Mucosa of rectum (tissue), 2 donors: ENCODE results near the gene STX16.

Experiments
- H3K27ac ChIP-seq, 2 donors: one replicate each; pipeline ENCODE4 v1.7.0; 2013; ENCODE audit warnings: inconsistent platforms in 2 of 2, low read depth in 2 of 2, low read length in 2 of 2
- H3K27me3 ChIP-seq, 2 donors: one replicate each; pipeline ENCODE4 v1.7.0; 2013; ENCODE audit warnings: low read length in 2 of 2; ENCODE audit not compliant: control insufficient read depth in 2 of 2, insufficient read depth in 2 of 2
- H3K36me3 ChIP-seq, 2 donors: one replicate each; pipeline ENCODE4 v1.7.0; 2013; ENCODE audit warnings: low read length in 2 of 2; ENCODE audit not compliant: control insufficient read depth in 2 of 2, insufficient read depth in 2 of 2
- H3K4me1 ChIP-seq, 2 donors: one replicate each; pipeline ENCODE4 v1.7.0; 2013; ENCODE audit warnings: low read length in 2 of 2, mild to moderate bottlenecking in 1 of 2; ENCODE audit not compliant: control insufficient read depth in 2 of 2, insufficient read depth in 2 of 2
- H3K4me3 ChIP-seq, 2 donors: one replicate each; pipeline ENCODE4 v1.7.0; 2013; ENCODE audit warnings: low read length in 2 of 2
- H3K9ac ChIP-seq, 2 donors: one replicate each; pipeline ENCODE4 v1.7.0; 2013; ENCODE audit warnings: low read length in 2 of 2, low read depth in 1 of 2, mild to moderate bottlenecking in 1 of 2
- H3K9me3 ChIP-seq, 2 donors: one replicate each; pipeline ENCODE4 v1.7.0; 2013; ENCODE audit warnings: low read length in 2 of 2; ENCODE audit not compliant: control insufficient read depth in 2 of 2
- donor health status: healthy.
- donor health status: Normal muscosa, but diverticular disease.

The STX16 gene

GRCh38 chr20:58690396-58691135 lies 39.5 kb downstream of the STX16 start:
- Histone ChIP-seq H3K4me1 (peaks cover 8 to 19% of the 10 kb centered on the region in 2 donors), H3K4me3 (no peak overlapping the region), H3K9ac (no peak overlapping the region), H3K27ac (no peak overlapping the region), H3K36me3 (peaks cover 0 to 9% of the 10 kb centered on the region in 2 donors), H3K27me3 (no peaks in the 10 kb centered on the region), H3K9me3 (no peaks in the 10 kb centered on the region)

- no peaks in the 10 kb centered on the region for H3K9me3 ChIP-seq
- H3K9ac ChIP-seq = peak overlapping the region; percentile 47 to 48
- peak overlapping the region; percentile 68 to 78 for H3K27ac ChIP-seq
- H3K27me3 ChIP-seq = no peaks in the 10 kb centered on the region
- peaks cover 8 to 19% of the 10 kb centered on the region in 2 donors for H3K4me1 ChIP-seq
- peaks cover 10 to 23% of the 10 kb centered on the region in 2 donors for H3K36me3 ChIP-seq
- H3K4me3 ChIP-seq = peak overlapping the region in 1 of 2 donors; percentile 7
Measured at GRCh38 chr20:58691773-58692578, 40.9 kb downstream of the STX16 start.

GRCh38 chr20:58692579-58693225 lies 41.6 kb downstream of the STX16 start, which contains the start of gene NPEPL1:
Gene NPEPL1 (plus strand): TSS chr20:58692800. CDS start chr20:58692901, 101 bp downstream.
- Histone ChIP-seq H3K4me1 (peaks cover 8 to 19% of the 10 kb centered on the region in 2 donors), H3K9me3 (no peaks in the 10 kb centered on the region), H3K27ac (peak within 1 kb of the TSS; percentile 68 to 78), H3K27me3 (no peaks in the 10 kb centered on the region), H3K9ac (peak within 1 kb of the TSS; percentile 72 to 75), H3K4me3 (peak within 1 kb of the TSS; percentile 59 to 67), H3K36me3 (peaks cover 12 to 27% of the 10 kb centered on the region in 2 donors)

GRCh38 chr20:58693226-58694006 lies 42.3 kb downstream of the STX16 start:
- H3K9me3 ChIP-seq = no peaks in the 10 kb centered on the region
- peak overlapping the region; percentile 72 to 75 for H3K9ac ChIP-seq
- H3K36me3 ChIP-seq = peaks cover 12 to 28% of the 10 kb centered on the region in 2 donors
- H3K27ac ChIP-seq = peak overlapping the region; percentile 45 to 68
- H3K27me3 ChIP-seq = no peaks in the 10 kb centered on the region
- peaks cover 8 to 19% of the 10 kb centered on the region in 2 donors for H3K4me1 ChIP-seq
- peak overlapping the region; percentile 59 to 67 for H3K4me3 ChIP-seq

- Histone ChIP-seq H3K27ac (no peak overlapping the region), H3K4me3 (no peak overlapping the region), H3K4me1 (peaks cover 8 to 19% of the 10 kb centered on the region in 2 donors)
Measured at GRCh38 chr20:58694241-58695083, 43.4 kb downstream of the STX16 start.

GRCh38 chr20:58695084-58695722 lies 44.1 kb downstream of the STX16 start:
- Histone ChIP-seq H3K36me3 (peaks cover 21 to 38% of the 10 kb centered on the region in 2 donors), H3K27ac (no peak overlapping the region), H3K4me1 (peaks cover 8 to 19% of the 10 kb centered on the region in 2 donors), H3K4me3 (no peak overlapping the region), H3K9ac (no peak overlapping the region), H3K27me3 (no peaks in the 10 kb centered on the region), H3K9me3 (no peaks in the 10 kb centered on the region)

More at GRCh38 chr20:58694241-58695083, 43.4 kb downstream of the STX16 start:
- Histone ChIP-seq H3K9ac (no peak overlapping the region), H3K36me3 (peaks cover 16 to 31% of the 10 kb centered on the region in 2 donors), H3K27me3 (no peaks in the 10 kb centered on the region), H3K9me3 (no peaks in the 10 kb centered on the region)

GRCh38 chr20:58695895-58696375 lies 44.9 kb downstream of the STX16 start:
- Histone ChIP-seq H3K9ac (no peak overlapping the region), H3K36me3 (peaks cover 21 to 39% of the 10 kb centered on the region in 2 donors), H3K9me3 (no peaks in the 10 kb centered on the region), H3K4me1 (peaks cover 8 to 19% of the 10 kb centered on the region in 2 donors), H3K27ac (no peak overlapping the region), H3K27me3 (no peaks in the 10 kb centered on the region), H3K4me3 (no peak overlapping the region)

- H3K36me3 ChIP-seq = peaks cover 21 to 39% of the 10 kb centered on the region in 2 donors
Measured at GRCh38 chr20:58696411-58696961, 45.4 kb downstream of the STX16 start.

More at GRCh38 chr20:58696411-58696961, 45.4 kb downstream of the STX16 start:
- no peak overlapping the region for H3K9ac ChIP-seq
- no peaks in the 10 kb centered on the region for H3K27me3 ChIP-seq
- peaks cover 8 to 19% of the 10 kb centered on the region in 2 donors for H3K4me1 ChIP-seq
- no peak overlapping the region for H3K4me3 ChIP-seq
- no peak overlapping the region for H3K27ac ChIP-seq
- H3K9me3 ChIP-seq = no peaks in the 10 kb centered on the region
